Endothelial cell of umbilical vein (primary cell): ENCODE data around the gene IGFBP3. TPM values are rescaled to one million over a fixed set of nuclear protein-coding genes. Genes with fewer than 3 reads are reported as not detected.

Source experiments
- BruUV-seq: library from RNA; stranded (reverse); fragments of 400-500 nt; replicated peaks from 2 replicates; lab custom pipeline; 2021; lab: Mats Ljungman, UMichigan
- CTCF ChIA-PET: fragments of 300-600, 350-600 bp; sonication (Branson Sonifier 250); formaldehyde crosslinking; loops from one replicate; lab custom pipeline; 2021; ENCODE audit warnings: antibody characterized with exemption, inconsistent platforms; lab: Charles Lee
- POLR2A ChIA-PET: fragments of 300-600, 350-600 bp; sonication (Branson Sonifier 250); formaldehyde crosslinking; loops from one replicate; lab custom pipeline; 2021; ENCODE audit warnings: antibody characterized with exemption, inconsistent platforms; lab: Charles Lee
- DNase-seq: peaks from one replicate; pipeline ENCODE4 v3.0.0-alpha.2; 2011; ENCODE audit warnings: low read depth, low spot score
- FAIRE-seq: peaks from 2 replicates; lab custom pipeline; 2011; peaks lifted over from hg19 to GRCh38; lab: Jason Lieb, UNC
- H2AFZ ChIP-seq: 2 replicates; pipeline ENCODE4 v1.6.0; 2012; ENCODE audit warnings: low read depth, low read length, control low read depth, inconsistent platforms
- H3K27ac ChIP-seq: 2 replicates; pipeline ENCODE4 v1.5.1; 2011; ENCODE audit warnings: low read depth, mild to moderate bottlenecking, control low read depth, low read length, moderate library complexity; ENCODE audit not compliant: insufficient read depth
- H3K27me3 ChIP-seq, 2 experiments: 2 replicates each; pipeline versions ENCODE4 v1.6.0 to v1.6.1; 2011; ENCODE audit warnings: low read length in 2 of 2, mixed read lengths in 1 of 2; ENCODE audit not compliant: control insufficient read depth in 2 of 2, insufficient read depth in 2 of 2
- H3K36me3 ChIP-seq, 2 experiments: 2 replicates in 1 of 2; 3 replicates in 1 of 2; pipeline ENCODE4 v1.5.1; 2011; ENCODE audit warnings: low read length in 2 of 2, mild to moderate bottlenecking in 1 of 2, moderate library complexity in 1 of 2; ENCODE audit not compliant: control insufficient read depth in 2 of 2, insufficient read depth in 2 of 2; ENCODE audit errors: extremely low read depth in 1 of 2
- H3K4me1 ChIP-seq: 3 replicates; pipeline ENCODE4 v1.5.1; 2011; ENCODE audit warnings: mild to moderate bottlenecking, low read length; ENCODE audit not compliant: control insufficient read depth, insufficient read depth; ENCODE audit errors: extremely low read depth
- H3K4me2 ChIP-seq: 2 replicates; pipeline ENCODE4 v1.6.1; 2011; ENCODE audit warnings: low read length, control low read depth, mixed read lengths; ENCODE audit not compliant: insufficient read depth
- H3K4me3 ChIP-seq, 3 experiments: fragments of 200-600 bp in 1 of 3; sonication (generic), shearing (Covaris generic) in 1 of 3; replicated peaks in 1 of 3; 2 replicates each; pipeline ENCODE4 v1.5.1; 2011 to 2016; ENCODE audit warnings: control low read depth in 3 of 3, low read length in 3 of 3, mild to moderate bottlenecking in 2 of 3, inconsistent platforms in 1 of 3, low read depth in 1 of 3, moderate library complexity in 1 of 3; ENCODE audit not compliant: insufficient read depth in 1 of 3
- H3K79me2 ChIP-seq: 2 replicates; pipeline ENCODE4 v1.6.0; 2012; ENCODE audit warnings: low read length, inconsistent platforms; ENCODE audit not compliant: control insufficient read depth, insufficient read depth
- H3K9ac ChIP-seq: replicated peaks from 2 replicates; pipeline ENCODE3; 2011; ENCODE audit warnings: low read length, control low read depth; ENCODE audit not compliant: insufficient read depth; ENCODE audit errors: extremely low read depth
- H3K9me1 ChIP-seq: replicated peaks from 3 replicates; pipeline ENCODE4 v1.6.0; 2011; ENCODE audit warnings: mild to moderate bottlenecking, low read length; ENCODE audit not compliant: control insufficient read depth, insufficient read depth; ENCODE audit errors: extremely low read depth
- H3K9me3 ChIP-seq: replicated peaks from 2 replicates; pipeline ENCODE4 v1.5.1; 2012; ENCODE audit warnings: low read length, inconsistent platforms; ENCODE audit not compliant: control insufficient read depth, insufficient read depth
- H4K20me1 ChIP-seq: replicated peaks from 2 replicates; pipeline ENCODE3; 2011; ENCODE audit warnings: mild to moderate bottlenecking, low read length; ENCODE audit not compliant: control insufficient read depth, insufficient read depth; ENCODE audit errors: extremely low read depth
- CTCF ChIP-seq, 2 donors: IDR thresholded peaks; 1 replicate in 1 of 2; 2 replicates in 1 of 2; pipeline ENCODE4 v1.5.1; 2011; ENCODE audit warnings: low read length in 2 of 2, mild to moderate bottlenecking in 2 of 2, moderate library complexity in 2 of 2, control low read depth in 1 of 2, inconsistent platforms in 1 of 2, low read depth in 1 of 2; ENCODE audit not compliant: insufficient read depth in 1 of 2; ENCODE audit errors: extremely low read depth in 1 of 2
- EZH2 ChIP-seq: IDR thresholded peaks from 2 replicates; pipeline ENCODE4 v1.6.1; 2012; ENCODE audit warnings: borderline replicate concordance, low read depth, mild to moderate bottlenecking, moderate library complexity, low read length, inconsistent platforms; ENCODE audit not compliant: severe bottlenecking
- FOS ChIP-seq: IDR thresholded peaks from 2 replicates; pipeline ENCODE4 v1.6.1; 2011; ENCODE audit warnings: mild to moderate bottlenecking, low read length, moderate library complexity, borderline replicate concordance; ENCODE audit not compliant: insufficient read depth
- GATA2 ChIP-seq: IDR thresholded peaks from 2 replicates; pipeline ENCODE4 v1.7.0; 2011; ENCODE audit warnings: low read depth, mild to moderate bottlenecking, moderate library complexity, mixed read lengths, low read length; ENCODE audit not compliant: insufficient read length, insufficient read depth
- JUN ChIP-seq: IDR thresholded peaks from 2 replicates; pipeline ENCODE4 v1.6.1; 2011; ENCODE audit warnings: borderline replicate concordance, low read depth; ENCODE audit not compliant: insufficient read length, insufficient read depth
- MYC ChIP-seq: IDR thresholded peaks from one replicate; pipeline ENCODE4 v1.6.1; 2011; ENCODE audit warnings: mild to moderate bottlenecking, low read depth, low read length
- POLR2AphosphoS5 ChIP-seq: IDR thresholded peaks from 2 replicates; pipeline ENCODE4 v1.6.1; 2012; ENCODE audit warnings: low read depth, mild to moderate bottlenecking, control low read depth, low read length, moderate library complexity; ENCODE audit not compliant: insufficient read depth
- dilution Hi-C: fragments of 300-500 bp; cut with MboI; formaldehyde crosslinking; loops from one replicate; pipeline ENCODE4 v1.15.0; 2019; ENCODE audit warnings: low sequenced_read_pairs; ENCODE audit not compliant: extremely low pct_ligation_motif_present
- intact Hi-C: fragments of 100-400 bp; cut with micrococcal nuclease; formaldehyde crosslinking; loops from one replicate; pipeline ENCODE4 v1.10.0; 2022
- polyA plus RNA-seq, 4 experiments: library from polyadenylated mRNA; depleted of rRNA in 3 of 4; stranded (reverse) in 3 of 4; unstranded in 1 of 4; fragments of >200 nt; gene quantifications; 2 replicates each; pipeline versions ENCODE4 v1.2.1 to v1.2.3, GENCODE V29; 2011 to 2012; ENCODE audit warnings: missing spikeins in 1 of 4
- total RNA-seq: library from RNA; stranded (reverse); gene quantifications from 2 replicates; pipeline ENCODE4 v1.2.3, GENCODE V29; 2021

Gene IGFBP3
- total and polyA plus RNA-seq, 2 donors (not counting 3 experiments of a cell fraction or from before 2014, with no cell fraction given) = 3.4 to 10.1 TPM

GRCh38 chr7:45967591-45968157, 46.6 kb upstream of the IGFBP3 start:
- FAIRE-seq = no peak
- no peaks in the 10 kb centered on the region for H3K4me1 ChIP-seq
- H4K20me1 ChIP-seq = no peaks in the 10 kb centered on the region
- H3K9me3 ChIP-seq = no peaks in the 10 kb centered on the region
- no peak overlapping the region for H3K4me3 ChIP-seq
- H3K27me3 ChIP-seq = peaks cover 0 to 2% of the 10 kb centered on the region in 2 experiments
- no peak overlapping the region for H3K9ac ChIP-seq
- intact Hi-C loops (no loop called here), dilution Hi-C loops (no loop called here)
- CTCF ChIA-PET = no interaction called here
- H3K9me1 ChIP-seq = no peaks in the 10 kb centered on the region
- H3K4me2 ChIP-seq = no peak overlapping the region
- no peak overlapping the region for H3K27ac ChIP-seq
- no peaks in the 10 kb centered on the region for H3K36me3 ChIP-seq
- POLR2A ChIA-PET = no interaction called here
- H2AFZ ChIP-seq = no peak overlapping the region
- TF ChIP-seq CTCF (IDR thresholded peaks at IDR 0.05; ENCODE audit: extremely low read depth in 1 of 2, insufficient read depth in 1 of 2, low read depth in 1 of 2, low read length in 2 of 2) (no peak), MYC (no peak), FOS (no peak), GATA2 (no peak), POLR2AphosphoS5 (no peak), JUN (no peak), EZH2 (no peak)
- no peak for DNase-seq
- BruUV-seq = no TSS peak
- no peaks in the 10 kb centered on the region for H3K79me2 ChIP-seq
